GM12892 (cell line): ENCODE data around the gene RTP3.
"Not testable (repeated sequence)": the region's sequence is repeated elsewhere in the genome, so short reads cannot be mapped to it uniquely, and the experiment has no call there.

Experiments
- DNase-seq: peaks from one replicate; pipeline ENCODE4 v3.0.0; 2011; ENCODE audit not compliant: insufficient read length
- FAIRE-seq: peaks from 2 replicates; lab custom pipeline; 2011; peaks lifted over from hg19 to GRCh38; lab: Jason Lieb, UNC
- POLR2A ChIP-seq: IDR thresholded peaks from 2 replicates; pipeline ENCODE4 v1.6.1; 2011; ENCODE audit warnings: low read depth, low read length, control low read depth
- POLR2AphosphoS5 ChIP-seq: IDR thresholded peaks from 2 replicates; pipeline ENCODE4 v1.6.1; 2011; ENCODE audit warnings: low read depth, low read length, control low read depth
- TAF1 ChIP-seq: IDR thresholded peaks from 2 replicates; pipeline ENCODE4 v1.6.1; 2011; ENCODE audit warnings: low read depth, mild to moderate bottlenecking, control low read depth, low read length, borderline replicate concordance

RTP3 gene

GRCh38 chr3:46517016-46517783 is 19.4 kb downstream of the RTP3 start:
- DNase-seq (no peak), FAIRE-seq (no peak)
- TF ChIP-seq POLR2AphosphoS5, result no peak
- TF ChIP-seq TAF1, result no peak
- no peak for TF ChIP-seq POLR2A

- DNase-seq (no peak), FAIRE-seq (no peak)
- no peak for TF ChIP-seq POLR2A
- TF ChIP-seq TAF1, result no peak
- no peak for TF ChIP-seq POLR2AphosphoS5
Observed at GRCh38 chr3:46517784-46518181, 20.0 kb downstream of the RTP3 start.

- DNase-seq (no peak), FAIRE-seq (no peak)
- TF ChIP-seq TAF1 (no peak), POLR2A (no peak), POLR2AphosphoS5 (no peak)
Observed at GRCh38 chr3:46519952-46520351, 22.2 kb downstream of the RTP3 start.

GRCh38 chr3:46520531-46520930 is 22.8 kb downstream of the RTP3 start:
- DNase-seq (no peak), FAIRE-seq (no peak)
- TF ChIP-seq POLR2AphosphoS5, result no peak
- TF ChIP-seq TAF1, result no peak
- TF ChIP-seq POLR2A, result no peak

- DNase-seq, result no peak
- TF ChIP-seq POLR2AphosphoS5, result no peak
- no peak for FAIRE-seq
Observed at GRCh38 chr3:46521096-46521495, 23.3 kb downstream of the RTP3 start.

- not testable (repeated sequence) for DNase-seq, FAIRE-seq
Observed at GRCh38 chr3:46522201-46522600, 24.4 kb downstream of the RTP3 start.

- FAIRE-seq (no peak), DNase-seq (no peak)
- TF ChIP-seq POLR2AphosphoS5 (no peak), POLR2A (no peak), TAF1 (no peak)
Observed at GRCh38 chr3:46523556-46523955, 25.8 kb downstream of the RTP3 start.

GRCh38 chr3:46524008-46524407 is 26.2 kb downstream of the RTP3 start:
- no peak for DNase-seq
- FAIRE-seq, result no peak
- TF ChIP-seq POLR2AphosphoS5 (no peak), POLR2A (no peak), TAF1 (no peak)

- no peak for DNase-seq
- FAIRE-seq, result no peak
- no peak for TF ChIP-seq POLR2AphosphoS5
Observed at GRCh38 chr3:46524832-46525231, 27.1 kb downstream of the RTP3 start.

- TF ChIP-seq POLR2AphosphoS5 (no peak), POLR2A (no peak), TAF1 (no peak)
- FAIRE-seq, result no peak
- no peak for DNase-seq
Observed at GRCh38 chr3:46527239-46527638, 29.5 kb downstream of the RTP3 start.

GRCh38 chr3:46533091-46533490 is 35.3 kb downstream of the RTP3 start:
- DNase-seq (no peak), FAIRE-seq (no peak)
- TF ChIP-seq POLR2AphosphoS5 (no peak), POLR2A (no peak), TAF1 (no peak)

- FAIRE-seq (no peak), DNase-seq (no peak)
- no peak for TF ChIP-seq TAF1
Observed at GRCh38 chr3:46535746-46536145, 38.0 kb downstream of the RTP3 start.

- no peak for DNase-seq
- no peak for FAIRE-seq
- TF ChIP-seq TAF1, result no peak
- no peak for TF ChIP-seq POLR2AphosphoS5
- no peak for TF ChIP-seq POLR2A
Observed at GRCh38 chr3:46536758-46537157, 39.0 kb downstream of the RTP3 start.

- FAIRE-seq (no peak), DNase-seq (no peak)
- no peak for TF ChIP-seq POLR2A
- TF ChIP-seq TAF1, result no peak
- TF ChIP-seq POLR2AphosphoS5, result no peak
Observed at GRCh38 chr3:46537316-46537715, 39.5 kb downstream of the RTP3 start.
